ENCODE measurements around the gene INTS11.

INTS11 gene

DNA sequence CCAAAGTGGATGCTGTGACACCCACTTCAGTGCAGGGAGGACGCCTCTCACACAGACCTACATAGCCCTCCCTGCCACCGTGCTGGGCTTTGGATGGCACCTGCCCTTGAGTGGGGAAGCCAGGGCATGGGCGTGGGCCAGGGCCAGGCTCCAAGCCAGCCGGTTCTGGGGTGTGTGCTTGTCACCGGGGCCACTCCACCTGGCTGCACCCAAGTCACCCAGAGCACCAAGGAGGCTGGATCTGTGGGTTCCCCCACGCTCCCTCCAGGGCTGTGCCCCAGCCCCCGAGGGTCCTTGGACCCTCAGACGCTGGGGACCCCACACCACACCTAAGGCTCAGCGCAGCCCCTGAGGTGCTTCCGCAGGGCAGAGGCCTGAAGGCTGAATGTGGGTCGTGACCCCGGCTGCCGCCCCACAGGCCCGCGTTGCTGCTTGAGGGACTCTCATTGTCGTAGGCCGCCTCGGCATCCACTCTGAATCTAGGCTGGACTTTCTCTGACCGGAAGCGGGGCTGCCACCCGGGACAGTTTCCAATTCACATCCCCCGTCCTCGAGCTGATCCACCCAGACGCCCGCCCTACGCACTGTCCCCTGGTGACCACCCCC lies 32.4 kb upstream of the INTS11 start:
- no peak for TF ChIP-seq TAF1 (IDR thresholded peaks at IDR 0.05; ENCODE audit: low read depth)
- TF ChIP-seq CREB1 (IDR thresholded peaks at IDR 0.05; ENCODE audit: low read depth) = no peak
- TF ChIP-seq EGR1 (IDR thresholded peaks at IDR 0.05) = no peak
- TF ChIP-seq, protein P1, sequence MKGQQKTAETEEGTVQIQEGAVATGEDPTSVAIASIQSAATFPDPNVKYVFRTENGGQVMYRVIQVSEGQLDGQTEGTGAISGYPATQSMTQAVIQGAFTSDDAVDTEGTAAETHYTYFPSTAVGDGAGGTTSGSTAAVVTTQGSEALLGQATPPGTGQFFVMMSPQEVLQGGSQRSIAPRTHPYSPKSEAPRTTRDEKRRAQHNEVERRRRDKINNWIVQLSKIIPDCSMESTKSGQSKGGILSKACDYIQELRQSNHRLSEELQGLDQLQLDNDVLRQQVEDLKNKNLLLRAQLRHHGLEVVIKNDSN (IDR thresholded peaks at IDR 0.05) = no peak
- TF ChIP-seq TEAD4 (IDR thresholded peaks at IDR 0.05) = no peak
- TF ChIP-seq, protein P2, sequence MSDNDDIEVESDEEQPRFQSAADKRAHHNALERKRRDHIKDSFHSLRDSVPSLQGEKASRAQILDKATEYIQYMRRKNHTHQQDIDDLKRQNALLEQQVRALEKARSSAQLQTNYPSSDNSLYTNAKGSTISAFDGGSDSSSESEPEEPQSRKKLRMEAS (IDR thresholded peaks at IDR 0.05) = no peak
- no peak for TF ChIP-seq NFIC (IDR thresholded peaks at IDR 0.05)
- TF ChIP-seq, protein P3, sequence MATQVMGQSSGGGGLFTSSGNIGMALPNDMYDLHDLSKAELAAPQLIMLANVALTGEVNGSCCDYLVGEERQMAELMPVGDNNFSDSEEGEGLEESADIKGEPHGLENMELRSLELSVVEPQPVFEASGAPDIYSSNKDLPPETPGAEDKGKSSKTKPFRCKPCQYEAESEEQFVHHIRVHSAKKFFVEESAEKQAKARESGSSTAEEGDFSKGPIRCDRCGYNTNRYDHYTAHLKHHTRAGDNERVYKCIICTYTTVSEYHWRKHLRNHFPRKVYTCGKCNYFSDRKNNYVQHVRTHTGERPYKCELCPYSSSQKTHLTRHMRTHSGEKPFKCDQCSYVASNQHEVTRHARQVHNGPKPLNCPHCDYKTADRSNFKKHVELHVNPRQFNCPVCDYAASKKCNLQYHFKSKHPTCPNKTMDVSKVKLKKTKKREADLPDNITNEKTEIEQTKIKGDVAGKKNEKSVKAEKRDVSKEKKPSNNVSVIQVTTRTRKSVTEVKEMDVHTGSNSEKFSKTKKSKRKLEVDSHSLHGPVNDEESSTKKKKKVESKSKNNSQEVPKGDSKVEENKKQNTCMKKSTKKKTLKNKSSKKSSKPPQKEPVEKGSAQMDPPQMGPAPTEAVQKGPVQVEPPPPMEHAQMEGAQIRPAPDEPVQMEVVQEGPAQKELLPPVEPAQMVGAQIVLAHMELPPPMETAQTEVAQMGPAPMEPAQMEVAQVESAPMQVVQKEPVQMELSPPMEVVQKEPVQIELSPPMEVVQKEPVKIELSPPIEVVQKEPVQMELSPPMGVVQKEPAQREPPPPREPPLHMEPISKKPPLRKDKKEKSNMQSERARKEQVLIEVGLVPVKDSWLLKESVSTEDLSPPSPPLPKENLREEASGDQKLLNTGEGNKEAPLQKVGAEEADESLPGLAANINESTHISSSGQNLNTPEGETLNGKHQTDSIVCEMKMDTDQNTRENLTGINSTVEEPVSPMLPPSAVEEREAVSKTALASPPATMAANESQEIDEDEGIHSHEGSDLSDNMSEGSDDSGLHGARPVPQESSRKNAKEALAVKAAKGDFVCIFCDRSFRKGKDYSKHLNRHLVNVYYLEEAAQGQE (IDR thresholded peaks at IDR 0.05; ENCODE audit: low read depth) = no peak

DNA sequence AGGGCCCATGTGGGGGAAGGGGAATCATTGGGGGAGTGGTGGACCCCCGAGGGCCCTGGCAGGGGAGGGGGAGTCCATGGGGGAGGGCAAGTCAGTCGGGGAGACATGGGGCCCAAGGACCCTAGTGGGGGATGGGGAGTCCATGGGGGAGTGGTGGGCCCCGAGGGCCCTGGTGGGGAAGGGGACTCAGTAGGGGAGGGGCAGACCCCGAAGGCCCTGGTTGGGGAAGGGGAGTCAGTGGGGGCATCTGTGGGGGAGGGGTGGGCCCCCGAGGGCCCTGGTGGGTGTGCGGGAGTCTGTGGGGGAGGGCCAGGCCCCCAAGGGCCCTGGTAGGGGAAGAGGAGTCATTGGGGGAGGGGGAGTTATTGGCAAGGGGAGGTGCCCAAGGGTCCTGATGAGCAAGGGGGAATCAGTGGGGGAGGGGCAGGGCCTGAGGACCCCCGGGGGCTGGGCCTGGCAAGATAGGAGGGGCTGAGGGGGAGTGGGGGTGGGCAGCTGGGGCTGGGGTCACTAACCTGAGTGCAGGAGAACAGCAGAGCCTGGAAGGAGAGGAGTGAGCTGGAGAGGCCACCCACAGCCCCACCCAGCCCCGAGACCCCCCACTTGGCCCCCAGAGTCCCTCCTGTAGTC lies 31.8 kb upstream of the INTS11 start:
- TF ChIP-seq NFIC (IDR thresholded peaks at IDR 0.05) = no peak
- TF ChIP-seq YY1 (IDR thresholded peaks at IDR 0.05; ENCODE audit: low read depth) = no peak
- TF ChIP-seq, protein P1 (IDR thresholded peaks at IDR 0.05) = no peak

DNA sequence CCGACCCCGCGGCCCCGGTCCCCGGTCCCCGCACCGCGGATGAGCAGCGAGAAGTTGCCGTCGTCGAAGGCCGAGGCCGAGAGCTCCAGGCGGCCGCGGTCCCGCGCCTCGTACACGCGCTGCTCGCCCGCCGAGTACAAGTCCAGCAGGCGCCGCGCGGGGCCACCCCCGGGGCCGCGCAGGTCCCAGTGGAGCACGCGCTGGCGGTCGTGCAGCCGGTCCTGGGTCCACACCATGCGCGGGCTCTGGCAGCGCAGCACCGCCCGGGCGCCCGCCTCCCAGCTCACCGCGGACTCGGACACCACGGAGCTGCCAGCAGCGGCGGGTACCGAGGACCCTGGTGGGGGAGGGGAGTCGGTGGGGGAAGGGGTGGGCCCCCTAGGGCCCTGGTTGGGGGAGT lies 31.0 kb upstream of the INTS11 start:
- no peak for TF ChIP-seq TCF12 (IDR thresholded peaks at IDR 0.05; ENCODE audit: low read depth)
- TF ChIP-seq, protein P2 (IDR thresholded peaks at IDR 0.05) = peak; percentile 82
- TF ChIP-seq, protein P3 (IDR thresholded peaks at IDR 0.05; ENCODE audit: low read depth) = no peak

DNA sequence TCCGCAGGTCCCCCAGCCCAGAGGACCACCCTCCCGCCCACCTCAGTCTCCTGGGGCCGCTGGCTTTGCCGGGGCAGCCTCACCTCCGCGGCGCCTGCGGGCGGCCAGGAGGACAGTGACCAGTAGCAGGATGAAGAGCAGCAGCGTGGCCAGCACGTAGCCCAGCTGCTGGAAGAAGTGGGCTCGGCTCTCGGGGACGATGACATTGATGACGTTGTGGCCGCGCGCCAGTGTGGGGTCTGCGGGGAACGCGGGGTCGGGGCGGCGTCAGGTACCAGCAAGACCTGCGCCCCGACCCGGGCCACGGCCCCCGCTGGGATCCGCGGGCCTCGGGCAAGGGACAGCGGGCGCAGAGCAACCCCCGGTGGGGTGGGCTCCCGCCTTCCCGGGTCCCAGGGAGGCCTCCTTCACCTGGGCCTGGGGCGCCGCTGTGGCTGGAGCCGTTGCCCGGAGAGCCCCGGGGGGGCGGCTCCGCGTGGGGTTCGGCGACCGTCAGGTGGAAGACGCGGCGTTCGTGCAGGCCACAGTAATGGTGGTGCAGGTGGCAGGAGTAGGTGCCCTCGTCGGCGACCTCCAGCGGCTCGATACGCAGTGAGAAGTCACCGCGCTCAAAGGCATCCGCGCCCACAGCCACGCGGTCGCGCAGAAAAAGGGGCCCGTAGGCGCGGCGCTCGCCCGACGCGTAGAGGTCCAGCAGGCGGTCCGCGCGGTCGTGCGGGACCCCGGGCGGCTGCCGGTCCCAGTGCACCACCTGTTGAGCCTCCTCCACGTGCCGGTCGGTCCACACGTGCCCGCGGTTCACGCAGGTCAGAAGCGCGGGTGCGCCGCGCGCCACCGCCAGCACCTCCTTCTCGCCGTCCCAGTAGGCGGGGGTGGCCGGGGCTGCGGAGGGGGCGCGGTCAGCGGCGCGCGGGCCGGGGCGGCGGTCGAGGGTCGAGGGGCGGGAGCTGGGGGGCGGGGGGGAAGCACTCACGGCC lies 30.1 kb upstream of the INTS11 start:
- TF ChIP-seq TCF12 (IDR thresholded peaks at IDR 0.05; ENCODE audit: low read depth) (no peak), EGR1 (IDR thresholded peaks at IDR 0.05) (no peak), RAD21 (IDR thresholded peaks at IDR 0.05; ENCODE audit: low read depth) (no peak), YY1 (IDR thresholded peaks at IDR 0.05; ENCODE audit: low read depth) (no peak), CEBPB (IDR thresholded peaks at IDR 0.05) (no peak), FOXM1 (IDR thresholded peaks at IDR 0.05; ENCODE audit: borderline replicate concordance, low read depth) (no peak), ZBTB7A (IDR thresholded peaks at IDR 0.05; ENCODE audit: low read depth) (no peak), TAF1 (IDR thresholded peaks at IDR 0.05; ENCODE audit: low read depth) (no peak), TEAD4 (IDR thresholded peaks at IDR 0.05) (no peak), CREB1 (IDR thresholded peaks at IDR 0.05; ENCODE audit: low read depth) (no peak), NFIC (IDR thresholded peaks at IDR 0.05) (no peak), EP300 (IDR thresholded peaks at IDR 0.05; ENCODE audit: borderline replicate concordance) (no peak)
- TF ChIP-seq, protein P2 (IDR thresholded peaks at IDR 0.05) = no peak; the same call in 1 of the 2 replicates
- TF ChIP-seq, protein P3 (IDR thresholded peaks at IDR 0.05; ENCODE audit: low read depth) = no peak
